ENCODE data around the gene ZNF568. TPM values are rescaled to one million over a fixed set of nuclear protein-coding genes. Genes with fewer than 3 reads are reported as not detected.

The ZNF568 gene
- total and polyA plus RNA-seq, 2 donors (not counting 1 experiment from before 2014, with no cell fraction given) = 8.2 to 21.1 TPM

GRCh38 chr19:36939153-36939552, 23.0 kb downstream of the ZNF568 start:
- POLR2A ChIA-PET = no interaction called here
- TF ChIP-seq CTCF (IDR thresholded peaks at IDR 0.05) = no peak
- TF ChIP-seq EZH2 (IDR thresholded peaks at IDR 0.05; ENCODE audit: borderline replicate concordance, insufficient read depth, low read depth, low read length, poor library complexity, severe bottlenecking) = no peak
- H3K9me3 ChIP-seq (ENCODE audit: control extremely low read depth in 1 of 3, control insufficient read depth in 2 of 3, insufficient read depth in 1 of 3, low read length in 2 of 3) = peaks cover 6 to 15% (median 12%) of the 10 kb centered on the region in 3 donors
- Mint-ChIP-seq H3K9me3 (ENCODE audit: insufficient read depth) (peaks cover 15% of the 10 kb centered on the region), H3K4me3 (no peak overlapping the region), H3K27me3 (no peaks in the 10 kb centered on the region), H3K4me1 (no peaks in the 10 kb centered on the region), H3K27ac (no peak overlapping the region)
- no peak overlapping the region for H3K4me3 ChIP-seq (ENCODE audit: control extremely low read depth in 1 of 5, extremely low read depth in 1 of 5, insufficient read depth in 1 of 5, low read depth in 2 of 5, low read length in 4 of 5)
- H2AFZ ChIP-seq (ENCODE audit: insufficient read depth, low read depth, low read length, poor library complexity, severe bottlenecking) = no peak overlapping the region
- ATAC-seq (ENCODE audit: low read depth) (no peak), DNase-seq (no peak)
- no peak overlapping the region for H3K27ac ChIP-seq (ENCODE audit: low read length in 2 of 2)
- H3K9ac ChIP-seq (ENCODE audit: low read length) = no peak overlapping the region
- H3K27me3 ChIP-seq (replicated peaks in 1 of 4; ENCODE audit: control extremely low read depth in 1 of 4, control insufficient read depth in 3 of 4, insufficient read depth in 4 of 4, low read length in 3 of 4) = no peaks in the 10 kb centered on the region
- peaks cover 30 to 53% of the 10 kb centered on the region in 2 experiments for H3K36me3 ChIP-seq (replicated peaks in 1 of 2; ENCODE audit: control extremely low read depth in 1 of 2, control insufficient read depth in 1 of 2, extremely low read depth in 1 of 2, insufficient read depth in 2 of 2, low read length in 1 of 2)
- H3K79me2 ChIP-seq (ENCODE audit: control insufficient read depth, insufficient read depth, low read length) = peaks cover 4% of the 10 kb centered on the region
- H3K4me1 ChIP-seq (ENCODE audit: control insufficient read depth in 2 of 2, insufficient read depth in 2 of 2, low read length in 2 of 2) = no peaks in the 10 kb centered on the region
- CTCF ChIA-PET = no interaction called here
- H4K20me1 ChIP-seq (ENCODE audit: control insufficient read depth, insufficient read depth, low read length, poor library complexity, severe bottlenecking) = no peaks in the 10 kb centered on the region
- no peak overlapping the region for H3K4me2 ChIP-seq (replicated peaks; ENCODE audit: low read depth, low read length, poor library complexity, severe bottlenecking)
- intact Hi-C loops (cut with micrococcal nuclease) = no loop called here

- H3K4me1 Mint-ChIP-seq = no peaks in the 10 kb centered on the region
- DNase-seq (no peak), ATAC-seq (ENCODE audit: low read depth) (no peak)
- no peaks in the 10 kb centered on the region for H3K4me1 ChIP-seq (ENCODE audit: control insufficient read depth in 2 of 2, insufficient read depth in 2 of 2, low read length in 2 of 2)
- peaks cover 7 to 40% of the 10 kb centered on the region in 2 experiments for H3K36me3 ChIP-seq (replicated peaks in 1 of 2; ENCODE audit: control extremely low read depth in 1 of 2, control insufficient read depth in 1 of 2, extremely low read depth in 1 of 2, insufficient read depth in 2 of 2, low read length in 1 of 2)
- ChIA-PET CTCF (no interaction called here), POLR2A (no interaction called here)
- peaks cover 22% of the 10 kb centered on the region for H3K9me3 Mint-ChIP-seq (ENCODE audit: insufficient read depth)
- no peaks in the 10 kb centered on the region for H3K79me2 ChIP-seq (ENCODE audit: control insufficient read depth, insufficient read depth, low read length)
- TF ChIP-seq CTCF (IDR thresholded peaks at IDR 0.05) (no peak), EZH2 (IDR thresholded peaks at IDR 0.05; ENCODE audit: borderline replicate concordance, insufficient read depth, low read depth, low read length, poor library complexity, severe bottlenecking) (no peak)
- H3K4me3 ChIP-seq (ENCODE audit: control extremely low read depth in 1 of 5, extremely low read depth in 1 of 5, insufficient read depth in 1 of 5, low read depth in 2 of 5, low read length in 4 of 5) = no peak overlapping the region
- no peak overlapping the region for H3K4me2 ChIP-seq (replicated peaks; ENCODE audit: low read depth, low read length, poor library complexity, severe bottlenecking)
- no peak overlapping the region for H3K9ac ChIP-seq (ENCODE audit: low read length)
- intact Hi-C loops (cut with micrococcal nuclease) = no loop called here
- H3K27ac ChIP-seq (ENCODE audit: low read length in 2 of 2) = no peak overlapping the region
- H3K9me3 ChIP-seq (ENCODE audit: control extremely low read depth in 1 of 3, control insufficient read depth in 2 of 3, insufficient read depth in 1 of 3, low read length in 2 of 3) = peaks cover 22 to 56% (median 38%) of the 10 kb centered on the region in 3 donors
- no peak overlapping the region for H3K27ac Mint-ChIP-seq
- no peaks in the 10 kb centered on the region for H4K20me1 ChIP-seq (ENCODE audit: control insufficient read depth, insufficient read depth, low read length, poor library complexity, severe bottlenecking)
- H3K4me3 Mint-ChIP-seq = no peak overlapping the region
- H2AFZ ChIP-seq (ENCODE audit: insufficient read depth, low read depth, low read length, poor library complexity, severe bottlenecking) = no peak overlapping the region
- no CpG with 5 or more reads among the region's 5 CpGs for WGBS (ENCODE audit: insufficient coverage)
- no peaks in the 10 kb centered on the region for H3K27me3 ChIP-seq (replicated peaks in 1 of 4; ENCODE audit: control extremely low read depth in 1 of 4, control insufficient read depth in 3 of 4, insufficient read depth in 4 of 4, low read length in 3 of 4)
- H3K27me3 Mint-ChIP-seq = no peaks in the 10 kb centered on the region
These were observed 34.4 kb downstream of the ZNF568 start for GRCh38 chr19:36950335-36951119.
